HG03439 (cell line): Measurements from ENCODE around the gene PUS7L.
"Not testable (repeated sequence)": the region's sequence is repeated elsewhere in the genome, so short reads cannot be mapped to it uniquely, and the experiment has no call there.

Experiments used
- ATAC-seq: cut with Tn5 transposase; IDR thresholded peaks from one replicate; pipeline ENCODE4 v1.9.1; 2021; ENCODE audit warnings: mild to moderate bottlenecking, moderate library complexity; ENCODE audit not compliant: unreplicated experiment

Gene PUS7L

DNA sequence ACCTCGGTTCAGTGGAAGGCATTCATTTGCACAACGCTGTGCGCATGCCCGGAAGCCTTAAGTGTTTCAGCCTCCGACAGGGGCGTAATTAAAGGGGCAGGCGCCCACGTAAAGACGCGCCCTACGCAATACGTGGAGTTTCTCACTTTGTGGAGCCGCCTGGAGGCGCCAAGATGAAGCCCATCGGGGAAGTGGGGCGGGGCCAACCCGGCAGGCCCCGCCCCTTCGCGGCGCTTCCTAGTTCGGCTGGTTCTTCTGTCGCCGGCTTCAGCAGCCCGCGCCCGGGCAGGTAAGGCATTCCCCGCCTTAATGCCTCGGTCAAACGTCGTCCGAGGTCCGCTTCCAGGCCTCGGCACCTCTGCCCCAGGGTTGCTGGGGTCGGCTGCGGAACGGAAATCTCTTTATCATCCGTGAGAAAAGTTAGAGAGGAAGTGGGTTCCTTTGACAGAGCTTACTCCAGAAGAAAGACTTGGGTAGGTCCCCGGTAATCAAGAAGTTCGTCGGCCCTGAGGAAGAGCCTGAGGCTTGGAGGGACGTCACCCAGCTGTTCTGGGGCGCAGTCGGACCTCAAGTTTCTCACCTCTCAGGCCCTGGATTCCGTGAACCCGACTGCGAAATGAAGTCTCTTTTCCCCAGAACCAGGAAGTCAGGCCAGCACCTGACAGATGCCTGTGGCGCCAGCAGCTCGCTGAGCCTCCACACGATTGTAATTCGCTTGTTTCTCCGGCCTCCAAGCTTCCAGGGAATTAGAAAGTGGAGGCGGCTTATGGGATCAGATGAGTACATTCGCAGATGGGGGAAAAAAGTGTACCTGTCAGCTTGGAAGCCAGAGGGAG, at the start of gene PUS7L, which contains the start of gene IRAK4:
Gene PUS7L (minus strand): TSS at position 63 of the 836 bp plus-strand sequence. CDS start 3,545 bp downstream, outside the sequence.
Gene IRAK4 (plus strand): TSS at position 224 of the 836 bp plus-strand sequence. CDS start 9,161 bp downstream, outside the sequence.
- peak; percentile 96 for ATAC-seq

GRCh38 chr12:43807386-43807785, 48.8 kb upstream of the PUS7L start:
- ATAC-seq: no peak

DNA sequence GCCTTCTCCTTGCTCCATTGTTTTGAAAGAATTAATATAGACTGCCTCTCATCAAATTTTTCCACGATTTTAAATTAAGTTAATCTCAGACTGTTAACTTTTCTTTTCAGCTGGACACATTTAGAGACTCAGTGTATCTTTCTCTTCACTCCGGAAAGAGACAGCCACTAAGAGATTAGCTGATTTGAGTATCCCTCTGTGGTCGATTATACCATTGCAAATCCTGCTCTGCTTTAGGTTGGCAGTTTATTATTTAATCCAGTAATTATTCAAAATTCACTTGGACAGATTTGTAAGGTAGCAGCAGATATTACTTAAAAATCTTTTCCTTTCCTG, 48.1 kb upstream of the PUS7L start:
- ATAC-seq: no peak

DNA sequence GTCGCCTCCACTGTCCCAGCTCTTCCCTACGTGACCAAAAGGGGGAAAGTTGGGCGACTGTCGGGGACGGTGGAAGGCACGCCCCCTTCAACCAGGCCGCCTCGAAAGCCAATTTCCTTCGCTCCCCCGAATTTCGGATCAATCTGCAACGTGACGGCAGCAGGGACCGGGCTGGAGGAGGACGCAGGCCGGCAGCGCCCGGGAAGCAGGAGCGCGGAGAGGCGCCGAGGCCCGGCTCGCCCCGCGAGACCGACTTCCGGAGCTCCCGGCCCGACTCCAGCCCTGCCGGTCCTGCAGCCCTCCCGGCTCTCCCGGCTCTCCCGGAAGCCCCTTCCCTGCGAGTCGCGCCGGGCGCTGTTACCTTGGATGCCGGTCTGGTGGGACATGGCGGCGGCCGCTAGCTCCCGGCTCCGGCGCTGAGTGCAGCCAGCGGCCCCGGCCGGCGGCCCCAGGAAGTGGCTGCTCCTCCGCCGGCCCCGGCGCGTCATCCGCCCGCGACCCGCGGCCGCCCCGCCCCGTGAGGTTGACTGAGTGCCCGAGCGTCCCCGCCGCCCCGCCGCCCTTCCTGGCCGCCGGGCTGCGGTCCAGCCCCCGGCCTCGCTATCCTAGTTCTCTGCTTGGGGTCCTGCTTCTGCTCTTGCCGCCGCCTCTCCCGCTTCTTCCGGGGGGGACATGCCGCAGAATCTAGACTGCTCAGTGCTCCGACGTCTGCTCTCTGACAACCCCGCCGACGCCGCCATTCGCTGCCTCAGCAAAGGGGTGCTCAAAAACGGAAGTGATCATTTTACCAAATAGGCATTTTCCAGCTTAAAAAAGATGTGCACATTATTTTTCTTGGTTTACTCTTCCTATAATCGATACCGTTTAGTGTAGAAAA, 47.5 kb upstream of the PUS7L start, which contains the start of gene TWF1:
Gene TWF1 (minus strand): TSS at position 458 of the 877 bp plus-strand sequence. CDS start 72 bp downstream, at position 386.
- peak; percentile 96 for ATAC-seq

GRCh38 chr12:43805149-43805859, 46.7 kb upstream of the PUS7L start:
- no peak for ATAC-seq

DNA sequence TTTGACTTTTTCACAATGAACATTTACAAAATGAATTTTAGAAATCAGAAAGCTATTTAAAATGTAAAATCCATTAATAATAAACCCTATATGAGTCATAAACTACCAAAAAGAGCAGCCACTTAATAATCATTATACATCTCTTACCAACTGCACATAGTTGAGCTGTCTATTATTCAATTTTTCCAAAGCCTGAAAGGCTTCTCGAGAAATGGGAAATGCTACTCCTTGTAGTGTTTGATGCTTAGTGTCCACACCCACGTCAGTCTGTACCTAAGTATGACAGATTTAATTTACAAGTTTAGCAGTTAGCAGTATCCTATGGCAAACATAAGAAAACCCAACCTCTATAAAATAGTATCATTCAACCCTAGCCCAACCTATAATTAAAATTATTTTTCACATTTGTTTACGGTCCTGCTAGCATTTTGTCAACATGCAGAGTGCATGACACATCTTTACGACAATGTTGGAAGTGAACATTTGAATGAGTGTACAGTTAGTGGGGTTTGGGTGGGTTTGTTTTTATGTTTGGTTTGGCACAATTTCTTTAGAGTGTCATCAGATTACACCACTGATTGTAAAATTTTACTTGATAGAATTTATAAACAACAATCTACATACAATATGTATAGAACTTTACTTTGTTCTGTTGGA, 39.1 kb upstream of the PUS7L start:
- no peak for ATAC-seq

DNA sequence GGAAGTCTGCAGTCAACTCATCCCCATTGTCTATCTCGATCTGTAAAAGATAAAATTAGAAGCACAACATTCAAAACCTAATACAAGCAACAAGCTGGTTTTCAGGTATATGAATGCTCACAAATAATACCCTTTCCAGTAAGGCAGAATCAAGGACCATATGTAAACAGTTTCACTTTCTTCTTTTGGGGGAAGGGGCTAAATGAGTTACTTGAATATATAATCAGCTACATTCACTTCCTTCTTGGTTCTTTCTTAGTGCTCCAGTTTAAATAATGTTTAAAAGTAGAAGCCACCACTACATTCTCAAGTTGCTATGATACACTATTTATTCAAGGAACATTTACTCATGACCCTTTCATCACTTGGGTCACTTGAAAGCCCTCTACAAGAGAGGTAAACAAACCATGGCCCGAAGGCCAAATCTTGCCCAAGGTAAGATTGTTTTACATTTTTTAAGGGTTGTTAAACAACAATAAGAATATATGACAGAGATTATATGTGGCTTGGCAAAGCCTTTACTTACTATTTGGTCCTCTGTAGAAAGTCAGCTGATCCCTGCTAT, 37.2 kb upstream of the PUS7L start:
- ATAC-seq: no peak

GRCh38 chr12:43789941-43790340, 31.4 kb upstream of the PUS7L start:
- no peak for ATAC-seq

GRCh38 chr12:43786899-43787693, 28.5 kb upstream of the PUS7L start:
- no peak for ATAC-seq

DNA sequence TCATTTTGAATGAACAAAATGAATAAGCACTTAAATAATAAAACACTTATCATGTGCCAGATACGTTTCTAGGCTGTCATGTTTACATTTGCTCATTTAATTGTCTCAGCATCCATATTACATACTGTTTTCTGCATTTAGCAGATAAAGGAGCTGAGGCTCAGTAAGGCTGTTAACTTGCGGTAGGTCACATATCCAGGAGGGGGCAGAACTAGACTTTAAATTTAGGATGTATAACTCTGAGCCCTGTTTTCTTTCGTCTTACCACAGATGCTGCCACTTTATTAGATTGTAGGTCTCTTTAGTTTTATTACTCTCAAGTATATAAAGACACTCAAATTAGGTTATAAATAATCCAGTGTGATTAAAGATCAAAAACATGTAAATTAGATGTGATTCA, 17.9 kb upstream of the PUS7L start:
- ATAC-seq: no peak

GRCh38 chr12:43766291-43766690, 7.7 kb upstream of the PUS7L start:
- no peak for ATAC-seq

- ATAC-seq: no peak
These were observed 5.9 kb upstream of the PUS7L start for GRCh38 chr12:43764528-43764927.

- no peak for ATAC-seq
These were observed 5.2 kb upstream of the PUS7L start for GRCh38 chr12:43763769-43764168.

GRCh38 chr12:43762596-43762995, 4.0 kb upstream of the PUS7L start:
- ATAC-seq: no peak

DNA sequence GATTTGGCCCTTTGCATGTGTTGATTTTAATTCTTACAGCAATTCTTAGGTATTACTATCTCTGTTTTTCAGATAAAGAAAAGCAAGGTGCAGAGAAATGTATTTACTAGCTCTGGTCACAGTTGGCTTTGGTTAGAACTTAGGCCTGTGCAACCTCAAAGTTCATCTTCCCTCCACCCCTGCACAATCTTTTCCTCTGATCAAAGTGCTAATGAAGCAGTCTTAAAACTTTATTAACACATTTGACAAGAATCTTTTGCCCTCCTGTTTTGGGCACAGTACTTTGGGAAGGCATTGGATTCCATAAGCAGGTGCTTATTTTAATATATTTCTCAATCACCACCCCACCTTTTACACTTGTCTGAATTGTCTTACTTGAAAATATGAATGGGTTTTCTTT, 2.9 kb upstream of the PUS7L start:
- no peak for ATAC-seq

GRCh38 chr12:43760396-43760795, 1.8 kb upstream of the PUS7L start:
- no peak for ATAC-seq

DNA sequence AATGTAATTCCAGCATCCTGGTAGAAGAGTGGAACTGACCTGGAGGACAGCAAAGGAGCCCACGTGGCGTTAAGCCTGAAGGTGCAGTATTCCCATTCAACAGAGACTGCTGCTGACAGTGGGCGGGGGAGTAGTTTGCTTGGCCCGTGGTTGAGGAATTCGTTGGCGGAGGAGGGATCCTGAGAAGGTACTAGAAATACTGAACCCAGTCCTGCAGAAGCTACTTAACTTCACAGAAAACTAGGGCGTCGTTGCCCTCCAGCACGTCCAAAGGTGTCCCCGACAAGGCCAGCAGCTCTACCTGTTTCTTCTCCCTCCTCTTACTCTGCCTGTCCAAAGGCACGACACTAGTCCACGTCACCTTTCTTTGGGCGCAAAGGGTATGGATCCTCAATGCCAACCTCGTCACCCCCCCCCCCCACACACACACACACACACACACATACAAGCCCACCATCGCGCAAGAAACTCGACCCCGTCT, 303 bp downstream of the PUS7L start:
- no peak for ATAC-seq

- no peak for ATAC-seq
These were observed 4.6 kb downstream of the PUS7L start for GRCh38 chr12:43754015-43754414.

- not testable (repeated sequence) for ATAC-seq
These were observed 7.2 kb downstream of the PUS7L start for GRCh38 chr12:43751360-43751759.
